GM04503 (cell line): Measurements from ENCODE around the gene EXOC3L4.
"Not testable (repeated sequence)": the region's sequence is repeated elsewhere in the genome, so short reads cannot be mapped to it uniquely, and the experiment has no call there.

Experiments
- DNase-seq: peaks from one replicate; pipeline ENCODE4 v3.0.0-alpha.2; 2012; ENCODE audit warnings: low read depth

The EXOC3L4 gene

GRCh38 chr14:103105580-103106150 lies 11.1 kb downstream of the EXOC3L4 start:
- no peak for DNase-seq

GRCh38 chr14:103107455-103107854 lies 12.9 kb downstream of the EXOC3L4 start:
- no peak for DNase-seq

- DNase-seq: no peak
Measured at GRCh38 chr14:103107941-103108748, 13.6 kb downstream of the EXOC3L4 start.

- no peak for DNase-seq
Measured at GRCh38 chr14:103108749-103109207, 14.3 kb downstream of the EXOC3L4 start.

GRCh38 chr14:103109535-103110441 lies 15.3 kb downstream of the EXOC3L4 start:
- DNase-seq: no peak

- no peak for DNase-seq
Measured at GRCh38 chr14:103110681-103111231, 16.2 kb downstream of the EXOC3L4 start.

- DNase-seq: no peak
Measured at GRCh38 chr14:103111232-103111868, 16.8 kb downstream of the EXOC3L4 start.

- DNase-seq: no peak
Measured at GRCh38 chr14:103112400-103113243, 18.1 kb downstream of the EXOC3L4 start.

GRCh38 chr14:103113303-103113702 lies 18.8 kb downstream of the EXOC3L4 start:
- DNase-seq: no peak

- no peak for DNase-seq
Measured at GRCh38 chr14:103113774-103114173, 19.2 kb downstream of the EXOC3L4 start.

GRCh38 chr14:103115086-103115679 lies 20.7 kb downstream of the EXOC3L4 start:
- not testable (repeated sequence) for DNase-seq

- DNase-seq: no peak
Measured at GRCh38 chr14:103115845-103116572, 21.5 kb downstream of the EXOC3L4 start.

GRCh38 chr14:103116636-103117035 lies 22.1 kb downstream of the EXOC3L4 start:
- no peak for DNase-seq

- DNase-seq: not testable (repeated sequence)
Measured at GRCh38 chr14:103117499-103117898, 23.0 kb downstream of the EXOC3L4 start.

- no peak for DNase-seq
Measured at GRCh38 chr14:103118018-103118662, 23.6 kb downstream of the EXOC3L4 start.

GRCh38 chr14:103118663-103119404 lies 24.3 kb downstream of the EXOC3L4 start:
- no peak for DNase-seq

- DNase-seq: not testable (repeated sequence)
Measured at GRCh38 chr14:103119527-103119926, 25.0 kb downstream of the EXOC3L4 start.

- DNase-seq: no peak
Measured at GRCh38 chr14:103121121-103121845, 26.8 kb downstream of the EXOC3L4 start.
